EH (cell line): ENCODE results near the gene HEATR9.

ENCODE experiments used
- DNase-seq: peaks from one replicate; pipeline ENCODE4 v3.0.0-alpha.2; 2015; ENCODE audit warnings: low read depth

Gene HEATR9

DNA sequence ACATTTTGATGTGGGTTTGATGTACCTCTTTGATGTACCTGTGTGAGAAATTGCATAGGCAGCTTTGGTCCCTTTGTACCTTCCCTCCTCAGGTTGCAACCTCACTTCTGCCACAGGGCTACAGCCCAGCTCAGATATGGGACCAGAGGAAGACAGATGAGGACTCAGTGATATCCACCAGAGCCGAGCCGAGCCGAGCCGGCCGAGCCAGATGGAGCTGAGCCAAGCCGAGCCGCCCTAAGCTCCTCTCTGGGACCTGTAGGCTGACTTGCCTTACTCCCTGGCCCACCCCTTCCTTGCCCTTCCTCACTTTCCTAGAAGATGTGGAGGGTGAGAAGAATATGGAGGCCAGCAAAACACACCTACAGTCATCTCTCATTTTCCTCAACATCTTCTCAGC is 3.8 kb downstream of the HEATR9 start:
- DNase-seq = no peak

DNA sequence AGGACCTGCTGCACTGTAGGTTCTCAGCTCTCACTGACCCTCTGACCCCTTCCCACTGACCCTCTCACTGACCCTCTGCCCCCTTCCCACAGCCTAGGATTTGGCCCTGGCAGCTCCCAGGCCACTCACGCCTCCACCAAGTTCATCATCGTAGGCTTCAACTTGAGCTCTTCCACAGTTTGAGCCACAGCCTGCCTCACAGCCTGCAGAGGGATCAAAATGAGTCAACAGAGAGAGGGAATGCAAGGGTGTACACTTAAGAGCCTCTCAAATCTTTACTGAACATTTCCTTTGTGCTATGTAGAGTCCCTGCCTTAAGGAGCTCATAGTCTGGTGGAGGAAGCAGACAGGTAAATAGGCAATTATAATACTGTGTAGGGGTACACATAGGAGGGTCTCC is 12.1 kb downstream of the HEATR9 start:
- no peak for DNase-seq

DNA sequence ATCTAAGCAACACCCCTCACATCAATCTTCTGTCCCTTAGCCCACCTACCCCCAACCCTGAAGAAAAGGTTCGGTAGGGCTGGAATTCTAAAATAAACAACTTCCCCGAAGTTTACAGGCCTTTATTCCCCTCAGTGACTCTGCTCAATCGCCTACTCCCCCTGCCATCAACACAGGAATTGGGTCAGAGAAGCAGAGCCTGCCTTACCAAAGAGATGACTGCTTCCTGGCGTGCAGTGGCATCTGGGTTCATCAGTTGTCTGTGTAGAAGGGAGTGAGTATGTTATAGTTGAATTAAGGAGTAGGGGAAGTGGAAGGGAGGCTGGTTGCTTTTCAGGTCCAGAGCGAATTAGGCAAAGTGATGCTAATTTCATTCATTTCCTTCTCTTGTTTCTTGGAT is 12.7 kb downstream of the HEATR9 start:
- DNase-seq = no peak

- peak; percentile 72 for DNase-seq
Measured at GRCh38 chr17:35849469-35850348, 19.0 kb downstream of the HEATR9 start.

GRCh38 chr17:35847633-35848373 is 20.9 kb downstream of the HEATR9 start:
- DNase-seq = no peak

GRCh38 chr17:35847006-35847405 is 21.7 kb downstream of the HEATR9 start:
- no peak for DNase-seq

GRCh38 chr17:35846055-35846809 is 22.5 kb downstream of the HEATR9 start:
- DNase-seq = peak; percentile 69

DNA sequence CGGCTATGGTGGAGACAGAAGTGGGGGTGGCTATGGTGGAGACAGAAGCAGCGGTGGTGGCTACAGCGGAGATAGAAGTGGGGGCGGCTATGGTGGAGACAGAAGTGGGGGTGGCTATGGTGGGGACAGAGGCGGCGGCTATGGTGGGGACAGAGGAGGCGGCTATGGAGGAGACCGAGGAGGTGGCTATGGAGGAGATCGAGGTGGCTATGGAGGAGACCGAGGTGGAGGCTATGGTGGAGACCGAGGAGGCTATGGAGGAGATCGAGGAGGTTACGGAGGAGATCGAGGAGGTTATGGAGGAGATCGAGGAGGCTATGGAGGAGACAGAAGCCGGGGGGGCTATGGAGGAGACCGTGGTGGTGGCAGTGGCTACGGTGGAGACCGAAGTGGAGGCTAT is 24.1 kb downstream of the HEATR9 start:
- no peak for DNase-seq

DNA sequence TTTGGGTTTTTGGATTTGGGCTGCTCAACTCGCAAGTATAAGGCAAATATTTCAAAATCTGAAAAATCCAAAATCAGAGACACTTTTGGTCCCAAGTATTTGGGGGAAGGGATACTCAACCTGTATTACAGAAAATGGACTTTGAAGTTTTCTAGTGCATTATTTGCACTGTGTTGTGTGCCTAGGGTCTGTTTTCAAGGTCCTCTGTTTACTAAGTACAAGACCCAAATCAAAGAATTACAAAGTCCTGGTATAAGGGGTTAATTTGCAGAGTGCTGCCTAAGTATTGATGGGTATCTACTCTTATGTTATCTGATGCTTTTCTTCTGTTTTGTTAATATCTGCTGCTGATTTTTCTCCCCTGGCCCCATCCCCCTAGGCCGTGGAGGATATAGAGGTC is 25.0 kb downstream of the HEATR9 start:
- no peak for DNase-seq

DNA sequence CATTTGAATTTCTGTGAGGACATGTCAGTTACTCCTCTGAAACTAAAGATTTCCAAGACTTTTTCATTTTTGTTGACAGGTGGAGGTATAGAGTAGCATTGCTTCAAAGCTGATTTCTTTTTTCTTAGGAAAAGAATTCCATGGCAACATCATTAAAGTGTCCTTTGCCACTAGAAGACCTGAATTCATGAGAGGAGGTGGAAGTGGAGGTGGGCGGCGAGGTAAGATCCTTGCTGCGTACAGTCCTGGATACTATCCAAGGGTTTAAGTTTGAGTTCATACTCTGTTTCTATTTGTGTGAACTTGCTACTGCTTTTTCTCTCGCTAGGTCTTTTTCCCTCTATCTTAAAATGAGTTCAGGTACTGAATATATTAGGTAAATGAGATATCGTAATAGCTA is 26.5 kb downstream of the HEATR9 start:
- DNase-seq = no peak

- DNase-seq = peak; percentile 17
Measured at GRCh38 chr17:35841505-35841904, 27.2 kb downstream of the HEATR9 start.

- no peak for DNase-seq
Measured at GRCh38 chr17:35841101-35841500, 27.6 kb downstream of the HEATR9 start.

GRCh38 chr17:35825206-35825605 is 43.5 kb downstream of the HEATR9 start:
- no peak for DNase-seq

DNA sequence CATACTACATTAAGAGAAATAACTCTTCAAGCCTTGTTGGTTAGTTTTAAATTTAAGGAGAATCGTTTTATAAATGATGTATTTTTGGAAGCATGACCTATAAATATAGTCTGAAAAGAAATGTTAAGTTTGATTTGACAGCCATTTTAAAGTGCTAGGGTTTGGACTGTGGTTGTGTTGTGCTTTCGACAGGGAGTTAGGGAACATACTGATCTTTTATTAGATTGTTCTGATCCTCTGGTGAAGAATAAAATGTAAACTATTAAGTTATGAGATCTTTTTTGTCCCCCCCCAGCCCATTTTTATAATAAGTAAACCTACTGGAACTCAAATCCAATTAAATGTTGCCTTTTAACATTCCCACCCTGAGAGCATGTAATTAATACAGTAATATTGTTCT is 47.4 kb downstream of the HEATR9 start:
- DNase-seq = no peak

DNA sequence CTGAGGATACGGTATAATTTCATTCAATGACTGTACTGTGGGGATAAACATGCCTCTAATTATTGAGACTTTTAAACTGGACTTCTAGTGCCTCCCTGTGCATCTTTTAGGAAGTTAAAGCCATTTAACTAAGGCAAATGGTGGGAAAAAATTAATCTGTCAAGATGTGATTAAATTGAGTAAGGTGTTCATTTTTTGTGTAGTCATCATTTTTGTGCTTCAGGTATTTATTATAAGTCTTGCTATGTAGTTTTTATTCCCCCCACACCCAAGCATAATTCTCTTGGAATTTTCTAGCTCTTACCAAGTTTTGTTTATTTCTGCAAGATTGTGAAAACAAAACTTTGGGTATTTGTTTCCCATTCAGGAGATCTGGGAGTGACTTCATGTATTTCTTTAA is 49.2 kb downstream of the HEATR9 start:
- DNase-seq = no peak

- DNase-seq = no peak
Measured at GRCh38 chr17:35817196-35817595, 51.5 kb downstream of the HEATR9 start.

- no peak for DNase-seq
Measured at GRCh38 chr17:35816723-35817122, 52.0 kb downstream of the HEATR9 start.

- no peak for DNase-seq
Measured at GRCh38 chr17:35812456-35812855, 56.2 kb downstream of the HEATR9 start.

DNA sequence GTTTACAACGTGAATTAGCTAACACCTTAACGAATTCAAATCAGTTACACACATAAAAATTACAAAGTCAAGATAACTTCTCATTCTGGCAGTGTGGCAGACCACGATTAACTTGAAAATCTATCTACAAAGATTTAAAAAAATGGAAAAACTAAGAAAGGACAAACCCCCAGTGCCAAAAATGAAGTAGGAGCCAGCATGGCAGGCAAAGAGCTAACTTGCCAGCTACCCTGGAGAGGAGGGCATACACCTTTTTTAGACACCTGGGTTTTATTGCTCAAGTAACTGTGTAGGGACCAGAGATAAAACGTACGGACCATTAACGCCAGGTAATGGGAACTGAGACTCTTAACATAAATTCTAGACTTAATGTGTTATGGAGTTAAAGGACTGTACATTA is 56.9 kb downstream of the HEATR9 start:
- no peak for DNase-seq

GRCh38 chr17:35809855-35810461 is 58.7 kb downstream of the HEATR9 start:
- DNase-seq = no peak

DNA sequence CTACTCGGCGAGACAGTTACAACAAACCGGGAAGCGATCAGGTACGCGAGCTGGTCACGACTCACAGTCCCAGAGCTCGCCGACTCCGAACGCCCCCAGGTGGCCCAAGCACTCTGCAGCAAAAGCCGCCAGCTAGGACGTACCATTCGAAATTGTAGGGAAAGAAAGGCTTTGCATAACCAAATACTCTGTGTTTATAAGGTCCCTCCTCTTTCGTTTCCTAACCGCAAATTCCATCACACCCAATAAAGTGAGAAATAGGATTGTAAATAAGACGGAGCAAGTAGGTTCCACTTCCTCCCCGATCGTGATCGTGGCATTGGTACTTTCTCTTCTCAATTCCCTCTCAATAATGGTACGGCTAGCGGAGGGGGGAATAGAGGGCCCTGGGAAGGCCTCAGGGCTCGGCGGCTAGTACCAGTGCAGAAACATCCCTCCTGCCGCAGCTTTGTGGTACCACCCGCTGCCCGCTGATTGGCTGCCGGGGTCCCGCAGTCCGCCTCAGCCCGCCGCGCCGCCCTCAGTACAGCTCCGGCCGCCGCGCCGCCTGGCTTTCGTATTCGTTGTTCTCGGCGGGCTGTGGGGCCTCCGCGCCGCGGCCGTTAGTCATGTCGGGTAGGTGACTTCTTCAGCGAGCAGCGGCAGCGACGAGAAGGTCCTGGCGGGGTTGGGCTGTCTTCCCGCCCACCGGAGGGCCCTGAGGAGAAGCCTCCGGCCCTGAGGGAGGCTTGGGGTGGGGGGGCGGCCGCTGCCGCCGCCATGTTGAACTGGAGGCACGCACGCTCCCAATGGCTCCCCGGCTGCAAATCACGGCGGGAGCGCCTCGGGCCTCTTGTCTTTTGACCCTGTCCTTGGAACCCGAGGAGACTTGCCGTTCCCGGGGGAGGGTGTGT is 59.5 kb downstream of the HEATR9 start, which contains the start of gene TAF15:
Gene TAF15 (plus strand): TSS at position 523 of the 893 bp plus-strand sequence. CDS start 86 bp downstream, at position 609.
- DNase-seq = peak; percentile 99
